T-helper 2 cell (primary cell): Measurements from ENCODE around the gene KREMEN1.

Source experiments
- DNase-seq, 5 experiments: peaks; one replicate each; pipeline versions ENCODE4 v3.0.0 to v3.0.0-alpha.2; 2012 to 2022

KREMEN1 gene

DNA sequence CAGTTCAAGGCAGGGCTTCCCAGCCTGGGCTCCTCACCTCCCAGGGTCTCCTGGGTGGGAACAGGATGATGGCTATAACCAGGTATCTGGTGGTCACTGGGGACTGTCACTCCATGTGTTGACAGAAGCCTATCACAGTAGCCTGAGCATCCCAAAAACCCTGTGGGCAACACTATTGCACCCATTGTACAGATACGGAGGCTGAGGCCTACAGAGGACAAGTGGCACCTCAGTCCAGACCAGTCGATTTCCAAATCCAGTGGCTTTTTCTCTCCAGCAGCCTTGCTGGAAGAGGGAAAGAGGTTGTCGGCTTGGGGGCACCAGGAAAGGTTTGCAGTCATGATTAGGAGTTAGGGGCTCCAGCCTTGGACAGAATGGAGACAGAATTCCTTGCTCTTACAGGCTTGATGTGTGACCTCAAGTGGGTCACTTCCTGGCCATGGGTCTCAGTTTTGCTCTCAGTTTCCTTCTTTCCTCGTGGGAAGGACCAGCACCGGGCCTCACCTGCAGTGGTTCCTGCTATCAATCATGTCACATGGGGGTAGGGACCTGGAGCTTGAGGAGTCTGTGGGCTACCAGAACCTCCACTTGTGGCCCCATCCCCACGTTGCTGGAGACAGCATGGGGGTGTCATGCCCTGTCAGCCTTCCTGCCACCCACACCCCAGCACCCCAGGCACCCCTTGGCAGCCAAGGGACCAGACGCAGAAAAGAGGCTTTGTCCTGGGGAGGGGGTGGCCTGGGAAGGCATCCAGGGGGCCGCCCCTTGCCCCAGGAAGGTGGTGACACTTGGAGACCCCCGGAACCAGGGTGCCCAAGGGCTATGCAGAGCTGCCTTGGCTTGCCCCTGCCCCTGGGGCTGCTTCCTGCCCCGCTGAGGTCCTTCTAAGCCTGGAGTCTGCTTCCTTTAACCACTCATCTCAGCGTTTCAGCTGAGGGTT, 135.0 kb downstream of the KREMEN1 start:
- DNase-seq: no peak

DNA sequence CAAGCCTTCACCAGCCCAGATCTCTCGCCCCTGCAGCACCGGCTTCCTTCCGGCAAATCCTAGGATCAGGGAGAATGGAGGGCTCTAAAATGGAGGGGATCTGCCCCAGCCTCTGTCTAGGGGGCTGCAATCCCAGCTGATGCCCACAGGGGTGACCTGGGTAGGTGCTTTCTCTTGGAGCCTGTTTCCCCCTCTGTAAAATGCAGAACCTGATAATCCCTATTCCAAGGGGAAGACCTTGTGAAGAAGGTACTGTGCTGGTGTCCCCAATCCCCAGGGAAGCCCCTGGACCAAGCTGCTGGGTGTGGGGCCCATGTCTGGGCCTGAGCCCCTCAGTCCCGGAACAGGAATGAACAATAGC, 135.6 kb downstream of the KREMEN1 start:
- no peak for DNase-seq

DNA sequence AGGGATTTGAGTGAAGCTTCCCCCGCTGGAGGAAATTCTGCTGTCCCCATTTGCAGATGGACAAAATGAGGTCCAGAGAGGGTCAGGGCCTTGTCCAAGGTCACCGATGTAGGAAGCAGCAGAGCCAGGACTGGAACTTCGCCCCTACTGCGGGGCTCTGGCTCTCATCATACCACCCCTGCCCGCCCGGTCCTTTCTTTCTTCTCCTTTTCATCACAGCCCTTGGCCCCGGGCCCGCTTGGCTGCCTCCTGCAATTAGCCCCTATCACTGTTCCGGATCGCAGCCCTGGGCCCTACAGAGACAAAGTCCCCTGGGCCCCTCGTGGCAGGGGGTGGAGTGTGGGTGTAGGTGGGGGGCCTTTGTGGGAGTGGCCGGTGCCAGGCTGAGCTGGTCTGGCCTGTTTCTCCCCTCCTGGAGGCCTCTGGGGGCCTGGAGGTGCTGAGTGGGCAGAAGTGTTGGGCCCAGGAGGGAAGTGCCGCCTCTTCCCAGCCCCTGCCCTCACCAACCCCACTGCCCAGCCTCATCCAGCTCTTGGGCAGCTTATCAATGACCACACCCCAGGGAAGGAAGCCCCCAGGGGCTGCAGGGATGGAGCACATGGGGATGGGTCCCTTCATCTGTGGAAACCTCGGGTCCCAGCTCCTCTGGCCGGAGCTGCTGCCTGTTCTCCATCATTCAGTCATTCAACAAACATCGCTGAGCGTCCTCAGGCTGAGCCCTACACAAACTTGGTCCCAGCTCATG, 136.2 kb downstream of the KREMEN1 start:
- no peak for DNase-seq

DNA sequence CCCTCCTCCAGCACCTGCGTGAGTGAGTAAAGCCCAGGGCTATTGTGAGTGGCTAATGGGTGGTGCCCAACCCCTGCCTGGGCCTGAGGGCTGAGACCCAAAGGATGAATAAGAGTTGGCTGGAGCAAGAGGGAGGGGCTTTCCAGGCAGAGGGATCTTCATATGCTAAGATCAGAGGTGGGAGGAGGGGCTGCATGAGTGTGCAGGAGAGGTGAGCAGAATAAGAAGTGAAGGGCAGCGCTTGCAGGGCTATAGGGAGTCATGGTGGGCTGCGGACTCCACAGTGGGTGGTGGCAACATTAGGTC, 136.7 kb downstream of the KREMEN1 start:
- DNase-seq: no peak

DNA sequence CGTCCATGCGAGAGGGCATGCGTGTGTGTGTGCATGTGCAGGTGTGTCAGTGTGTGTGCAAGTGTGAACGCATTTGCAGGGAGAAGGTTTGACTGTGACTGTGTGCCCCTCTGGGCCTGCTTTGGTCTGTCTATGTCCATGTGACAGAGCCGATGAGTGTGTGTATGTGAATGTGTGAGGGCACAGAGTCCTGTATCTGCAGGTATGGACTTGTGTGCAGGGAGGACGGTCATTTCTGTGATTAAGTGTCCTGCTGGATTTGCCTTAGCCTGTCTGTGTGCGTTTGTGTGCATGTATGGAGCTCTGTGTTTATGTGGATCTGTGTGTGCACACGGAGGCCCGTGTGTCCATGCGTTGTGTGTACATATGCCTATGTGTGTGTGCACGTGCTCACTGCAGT, 138.2 kb downstream of the KREMEN1 start:
- no peak for DNase-seq

DNA sequence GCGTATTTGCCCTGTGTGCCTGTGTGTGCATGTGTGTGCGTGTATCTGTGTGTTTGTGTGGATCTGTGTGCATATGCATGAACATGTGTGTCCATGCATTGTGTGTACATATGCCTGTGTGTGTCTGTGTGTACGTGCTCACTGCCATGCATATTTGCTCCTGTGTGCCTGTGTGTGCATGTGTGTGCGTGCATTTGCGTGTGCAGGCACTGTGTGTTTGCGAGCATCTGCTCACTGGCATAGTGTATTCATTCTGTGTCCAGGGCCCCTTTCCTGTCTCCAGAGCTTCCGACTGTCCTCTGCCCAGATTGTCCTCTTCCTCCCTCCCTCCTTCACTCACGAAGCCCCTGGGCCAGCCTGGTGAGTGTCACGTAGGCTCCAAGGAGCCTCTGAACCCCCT, 138.6 kb downstream of the KREMEN1 start:
- no peak for DNase-seq

DNA sequence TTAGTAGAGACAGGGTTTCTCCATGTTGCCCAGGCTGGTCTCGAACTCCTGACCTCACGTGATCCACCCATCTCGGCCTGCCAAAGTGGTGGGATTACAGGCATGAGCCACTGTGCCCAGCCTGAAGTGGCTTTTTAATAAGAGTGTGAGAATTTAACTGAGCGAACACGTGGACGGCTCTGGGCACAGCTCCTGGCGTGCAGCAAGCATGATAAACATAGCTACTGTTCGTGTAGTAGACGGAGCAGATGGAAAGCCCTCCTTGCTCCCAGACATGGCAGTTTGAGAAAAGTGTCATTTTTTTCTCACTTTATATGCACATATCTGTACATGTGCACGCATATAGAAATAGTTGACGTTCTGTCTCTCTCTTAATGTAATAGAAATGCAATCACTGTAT, 139.9 kb downstream of the KREMEN1 start:
- no peak for DNase-seq

DNA sequence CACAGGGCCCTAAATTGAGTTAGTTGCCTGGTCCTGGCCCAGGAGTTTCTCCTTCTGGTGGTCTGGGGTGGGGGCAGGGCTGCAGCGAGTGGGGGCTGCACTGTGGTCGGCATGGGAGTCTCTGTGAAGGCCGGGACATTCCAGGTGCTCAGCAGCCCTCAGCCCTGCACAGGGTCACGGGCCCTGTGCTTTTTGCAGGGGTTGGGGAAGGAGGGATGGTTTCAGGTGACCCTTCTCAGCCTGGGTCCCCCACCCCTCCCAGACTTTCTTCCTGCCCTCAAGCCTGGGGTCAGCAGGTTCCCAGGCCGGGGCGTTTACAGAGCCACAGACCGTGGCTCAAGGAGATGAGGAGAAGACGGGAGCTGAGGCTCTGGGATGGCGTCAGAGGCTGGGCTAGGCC, 140.7 kb downstream of the KREMEN1 start:
- DNase-seq: no peak

DNA sequence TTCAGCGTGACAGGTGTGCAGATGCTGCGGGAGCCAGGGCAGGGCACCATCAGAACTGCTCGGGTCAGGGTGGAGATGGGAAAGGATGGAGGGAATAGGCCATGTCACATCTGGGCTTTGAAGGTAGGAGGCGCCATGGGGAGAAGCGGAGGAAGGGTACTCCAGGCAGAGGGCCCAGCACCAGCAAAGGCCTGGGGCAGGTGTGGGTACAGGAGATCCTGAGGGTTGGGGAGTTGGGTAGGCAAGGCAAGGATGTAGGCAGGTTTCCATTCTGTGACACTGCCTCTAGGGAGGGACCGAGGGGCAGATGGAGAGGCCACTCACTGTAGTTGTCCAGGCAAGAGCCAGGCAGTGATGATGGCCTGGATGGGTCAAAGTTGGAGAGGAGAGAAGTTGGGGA, 141.4 kb downstream of the KREMEN1 start:
- no peak for DNase-seq

DNA sequence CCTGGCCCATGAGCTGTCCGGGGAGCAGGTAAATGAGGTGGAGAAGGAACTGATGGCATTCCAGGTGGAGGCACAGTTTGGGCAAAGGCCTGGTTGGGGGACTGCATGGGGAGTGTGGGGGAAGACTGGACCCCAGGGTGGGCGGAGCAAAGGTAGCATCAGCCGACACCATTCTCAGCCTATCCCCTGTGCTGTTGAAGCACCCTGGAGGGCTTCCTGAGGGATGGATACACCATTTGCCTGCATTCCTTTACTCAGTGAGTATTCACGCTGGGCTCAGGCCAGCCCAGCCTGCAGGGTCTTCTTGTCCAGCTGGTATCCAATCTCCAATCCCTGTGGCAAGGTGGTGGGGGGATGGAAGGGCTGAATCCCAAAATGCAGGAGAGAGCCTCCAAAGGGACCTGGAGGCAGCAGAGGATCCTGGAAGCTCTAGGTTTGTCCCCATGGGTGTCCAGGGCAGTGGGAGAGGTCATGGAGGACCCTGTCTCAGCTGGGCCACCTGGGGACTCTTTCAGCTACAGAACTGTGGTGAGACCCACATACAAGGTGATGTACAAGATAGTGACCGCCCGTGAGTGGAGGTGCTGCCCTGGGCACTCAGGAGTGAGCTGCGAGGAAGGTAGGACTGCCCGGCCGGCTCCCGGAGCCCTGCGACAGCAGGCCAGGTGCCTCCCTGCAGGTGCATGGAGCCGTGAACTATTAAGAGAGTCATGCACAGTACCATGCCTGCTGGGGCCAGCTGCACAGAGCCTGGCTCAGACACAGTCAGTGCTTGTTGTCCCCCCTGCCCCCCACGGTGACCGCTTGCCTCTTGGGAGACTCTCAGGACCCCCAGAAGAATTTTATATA, 142.4 kb downstream of the KREMEN1 start:
- no peak for DNase-seq

DNA sequence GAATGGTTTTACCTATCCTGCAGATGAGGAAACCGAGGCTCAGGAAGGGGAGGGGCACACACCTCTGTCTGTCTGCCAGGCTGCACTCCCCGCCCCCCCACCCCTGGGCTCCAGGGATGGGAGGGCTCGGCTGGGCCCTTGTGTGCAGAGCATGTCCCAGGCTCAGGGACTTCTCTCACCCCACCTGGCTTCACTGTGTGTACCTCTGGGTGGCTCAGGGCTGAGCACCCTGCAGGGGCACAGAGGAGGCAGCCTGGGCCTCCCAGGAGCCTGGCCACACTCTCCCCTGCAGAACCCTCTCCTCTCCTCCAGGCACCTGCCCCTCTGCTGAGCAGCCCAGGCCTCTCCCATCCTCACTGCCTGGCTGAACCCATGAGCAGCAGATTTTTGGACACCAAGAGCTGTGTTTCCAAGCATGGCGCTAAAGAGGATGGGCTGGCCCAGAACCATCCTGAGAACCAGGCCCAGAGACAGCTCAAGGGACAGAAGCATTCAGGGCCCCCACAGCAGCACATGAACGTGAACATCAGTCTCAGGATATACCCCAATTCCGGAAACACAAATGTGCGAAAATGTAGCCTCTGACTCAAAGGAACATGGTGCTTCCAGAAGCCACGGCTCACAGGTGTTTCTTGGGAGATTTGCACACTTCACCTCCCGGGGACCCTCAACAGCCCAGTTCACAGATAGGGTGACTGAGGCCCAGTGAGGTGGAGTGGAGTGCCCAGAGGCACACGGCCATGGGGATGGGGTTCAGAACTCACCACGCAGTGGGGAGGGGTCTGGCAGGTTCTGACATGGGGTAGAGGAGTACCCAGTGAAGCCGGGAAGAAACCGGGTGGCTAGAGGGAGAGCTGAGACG, 143.4 kb downstream of the KREMEN1 start:
- DNase-seq: no peak

DNA sequence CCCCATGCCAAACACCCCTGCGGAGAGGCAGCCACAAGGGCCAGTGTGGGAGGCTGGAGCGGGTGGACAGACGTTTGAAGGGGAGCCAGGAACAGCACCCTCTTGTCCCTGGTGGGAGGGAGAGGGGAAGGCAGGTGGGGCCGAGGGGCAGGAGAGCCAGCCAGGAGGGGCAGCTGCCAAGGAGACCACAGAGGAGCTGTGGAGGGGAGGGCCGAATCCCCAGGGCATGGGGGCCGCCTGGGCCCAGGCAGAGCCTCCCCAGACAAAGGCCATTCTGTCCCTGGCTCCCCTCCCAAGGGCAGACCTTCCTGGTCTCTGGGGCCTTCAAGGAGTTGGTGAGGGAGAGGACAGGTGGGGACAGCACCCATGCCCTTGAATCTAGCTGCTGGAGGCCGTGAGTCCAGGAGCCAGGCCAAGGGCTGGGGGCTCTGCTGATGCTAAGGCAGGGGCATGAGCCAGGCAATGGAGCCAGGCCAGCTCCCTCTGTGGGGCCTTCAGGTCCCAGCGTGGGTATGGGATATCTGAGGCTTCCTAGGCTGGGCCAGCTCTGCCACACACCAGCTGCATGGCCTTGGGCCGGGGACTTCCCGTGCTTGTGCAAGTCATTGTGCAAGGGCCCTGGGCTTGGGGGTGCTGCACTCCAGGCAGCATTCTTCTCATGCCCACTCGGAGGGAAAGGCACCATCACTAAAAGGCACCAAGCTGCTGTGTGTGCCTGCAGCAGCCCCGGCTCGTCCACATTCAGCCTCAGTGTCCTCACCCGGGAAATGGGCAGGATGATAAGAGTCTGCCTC, 144.2 kb downstream of the KREMEN1 start:
- DNase-seq: no peak
